ENCODE results near the gene ITGB8.

Gene ITGB8

DNA sequence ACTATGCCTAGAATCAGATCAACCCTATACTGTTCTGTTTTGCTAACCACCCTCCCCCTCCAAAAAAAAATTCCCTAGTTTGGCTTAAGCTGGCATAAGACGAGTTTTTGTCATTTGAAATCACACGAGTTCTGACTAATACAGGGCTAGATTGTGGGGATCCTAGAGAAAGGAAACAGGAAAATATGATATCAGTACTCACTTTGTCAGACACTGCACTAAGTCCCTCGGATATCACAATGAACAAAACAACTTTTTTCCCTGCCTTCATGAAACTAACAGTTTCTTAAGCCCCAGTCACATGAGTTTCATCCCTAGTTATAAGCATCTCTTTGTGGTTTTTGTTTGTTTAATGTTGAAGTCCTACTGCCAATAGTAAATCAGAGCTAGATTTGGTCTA lies 118.5 kb downstream of the ITGB8 start:
- intact Hi-C loops (cut with DNase I): no loop called here
- no peak for DNase-seq

DNA sequence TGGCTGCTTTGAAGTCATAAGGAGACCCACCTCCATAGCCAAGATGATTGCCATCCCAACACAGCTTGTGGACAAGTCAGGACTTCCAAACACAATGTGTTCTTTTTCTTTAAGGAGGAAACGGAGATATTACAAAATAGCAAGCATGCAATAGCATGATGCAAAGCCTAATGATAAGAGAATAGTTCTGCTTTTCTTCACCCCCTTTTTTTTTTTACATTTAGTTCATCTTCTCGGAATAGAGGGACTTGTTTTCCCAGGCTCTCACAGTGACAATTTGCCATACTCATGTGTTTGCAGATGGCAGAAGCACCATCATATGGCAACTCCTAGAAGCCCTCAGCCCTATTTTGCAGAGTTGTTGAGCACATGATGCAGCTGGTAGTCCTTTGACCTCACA lies 119.8 kb downstream of the ITGB8 start:
- intact Hi-C loops (cut with DNase I): no loop called here
- DNase-seq: no peak

DNA sequence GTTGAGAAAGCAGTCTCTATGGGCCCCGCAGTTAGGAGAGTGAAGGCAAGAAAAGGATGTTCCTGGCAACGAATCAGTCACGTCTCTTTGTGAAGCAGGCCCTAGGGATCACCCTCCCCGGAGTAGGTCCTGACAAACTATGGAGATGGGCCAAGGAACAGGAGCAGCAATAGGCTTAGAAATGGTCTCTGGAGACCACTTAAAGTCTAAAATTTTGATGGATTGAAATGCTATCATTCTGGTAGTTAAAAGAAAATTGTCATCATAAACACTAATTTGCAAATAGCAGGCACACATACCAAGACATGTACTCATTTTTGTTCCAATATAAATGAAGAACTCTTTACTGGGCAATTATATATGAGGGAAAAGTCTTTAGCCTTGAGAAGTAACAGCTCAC lies 123.5 kb downstream of the ITGB8 start:
- intact Hi-C loops (cut with DNase I): no loop called here
- DNase-seq: no peak

DNA sequence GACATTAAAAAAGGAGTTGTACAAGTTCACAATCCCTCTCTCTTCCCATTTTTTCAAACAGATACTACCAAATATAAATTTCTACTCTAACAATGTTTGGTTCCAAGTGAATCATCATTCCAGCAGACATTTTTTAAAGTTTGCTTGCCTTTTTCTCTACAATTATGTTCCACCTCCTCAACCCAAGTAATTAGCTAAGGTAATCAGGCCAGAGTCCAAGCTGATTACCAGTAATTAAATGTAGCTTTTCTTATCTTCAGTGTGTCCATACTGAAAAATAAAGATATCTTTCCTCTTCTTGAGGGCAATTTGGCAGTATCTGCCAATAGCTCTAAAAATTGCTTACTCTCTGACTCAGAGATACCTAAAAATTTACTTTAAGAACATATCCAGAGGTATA lies 126.0 kb downstream of the ITGB8 start:
- intact Hi-C loops (cut with DNase I): no loop called here
- DNase-seq: no peak

DNA sequence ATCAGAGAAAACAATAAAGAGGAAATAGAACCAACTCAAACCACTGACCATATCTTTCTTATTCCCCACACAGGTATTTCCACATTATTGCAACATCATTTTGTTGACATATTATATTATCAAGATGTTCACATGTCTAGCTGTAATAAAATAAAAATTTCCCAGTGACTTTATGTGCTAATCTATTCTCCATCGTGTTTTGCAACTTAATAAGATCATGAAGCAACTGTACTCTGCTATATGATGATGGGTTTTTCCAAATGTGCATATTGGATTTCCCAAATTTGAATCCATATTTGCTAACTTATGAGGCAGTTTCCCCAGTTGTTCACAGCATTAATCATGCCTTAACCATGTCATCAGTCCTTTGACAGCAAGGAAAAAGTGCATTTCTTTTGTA lies 127.8 kb downstream of the ITGB8 start:
- intact Hi-C loops (cut with DNase I): no loop called here
- no peak for DNase-seq

DNA sequence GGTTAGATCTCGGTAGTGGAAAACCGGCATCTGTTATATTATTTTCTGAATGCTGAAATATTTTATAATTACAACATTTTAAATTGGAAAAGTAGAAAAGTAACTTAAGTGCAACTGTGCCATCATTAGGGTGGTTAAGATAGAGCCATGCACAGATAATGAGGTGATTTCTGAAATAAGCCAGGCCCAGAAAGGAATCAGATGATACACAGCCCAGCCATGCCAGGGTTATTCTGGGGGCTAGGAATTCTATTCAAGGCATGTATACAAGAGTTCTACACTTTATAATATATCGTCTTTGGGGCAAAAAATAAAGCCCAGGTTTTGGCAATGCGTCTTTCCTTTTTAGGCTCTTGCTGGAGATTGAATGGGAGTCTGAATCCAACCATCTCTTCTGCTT lies 128.7 kb downstream of the ITGB8 start:
- intact Hi-C loops (cut with DNase I): no loop called here

DNA sequence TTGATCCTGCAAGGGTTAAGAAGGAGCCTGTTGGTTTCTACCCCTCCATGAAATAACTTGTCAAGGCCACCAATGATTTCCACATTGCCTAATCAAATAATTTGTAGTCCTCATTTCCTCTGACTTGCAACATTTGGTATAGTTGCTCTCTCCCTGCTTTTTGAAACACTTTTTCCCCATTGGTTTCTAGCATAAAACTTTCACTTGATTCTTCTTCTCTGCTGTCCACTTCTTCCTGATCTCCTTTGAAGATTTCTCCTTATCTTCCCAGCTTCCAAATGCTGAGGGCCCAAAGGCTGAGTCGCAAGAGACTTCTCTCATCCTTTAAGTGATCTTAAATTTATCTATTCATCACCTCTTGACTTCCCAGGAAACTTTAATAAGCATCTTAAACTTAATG lies 134.2 kb downstream of the ITGB8 start:
- DNase-seq: no peak
- intact Hi-C loops (cut with DNase I): no loop called here

More for the DNA sequence above, 128.7 kb downstream of the ITGB8 start:
- DNase-seq: no peak
